HG03469 (cell line): ENCODE data around the gene PIK3R2.

Experiments used
- ATAC-seq: cut with Tn5 transposase; IDR thresholded peaks from one replicate; pipeline ENCODE4 v1.9.1; 2021; ENCODE audit warnings: mild to moderate bottlenecking, moderate library complexity, moderate number of reproducible peaks; ENCODE audit not compliant: unreplicated experiment

Gene PIK3R2

DNA sequence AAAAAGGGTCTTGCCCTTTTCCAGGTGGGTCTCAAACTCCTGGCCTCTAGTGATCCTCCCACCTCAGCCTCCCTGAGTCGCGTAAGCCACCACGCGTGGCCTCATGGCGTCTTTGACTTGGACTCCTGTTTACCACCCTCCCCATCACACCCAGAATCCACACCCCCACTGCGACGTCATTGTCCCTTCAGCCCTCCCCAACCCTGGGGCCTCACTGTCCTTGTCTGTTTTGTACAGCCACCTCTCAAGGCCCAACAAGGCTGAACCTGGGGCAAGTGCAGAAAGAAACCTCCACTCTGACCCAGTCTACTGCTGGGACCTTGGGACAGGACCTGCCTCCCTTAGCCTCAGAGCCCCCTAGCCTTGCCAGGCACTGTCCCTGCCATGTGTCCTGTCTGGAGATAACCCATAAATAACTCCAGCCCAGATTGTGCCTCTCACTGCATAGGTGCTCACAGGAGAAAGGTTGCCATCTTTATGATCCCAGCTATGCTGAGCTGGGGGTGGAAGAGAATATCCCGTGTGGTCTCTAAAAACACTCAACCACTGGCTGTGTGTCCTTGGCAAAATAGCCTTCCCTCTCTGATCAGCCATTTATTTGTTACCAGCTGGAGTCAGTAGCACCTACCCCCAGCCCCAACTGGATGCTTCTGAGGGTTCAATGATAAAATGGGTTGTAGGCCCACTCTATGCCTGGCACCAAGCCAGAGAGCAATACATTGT is 18.8 kb downstream of the PIK3R2 start:
- no peak for ATAC-seq

DNA sequence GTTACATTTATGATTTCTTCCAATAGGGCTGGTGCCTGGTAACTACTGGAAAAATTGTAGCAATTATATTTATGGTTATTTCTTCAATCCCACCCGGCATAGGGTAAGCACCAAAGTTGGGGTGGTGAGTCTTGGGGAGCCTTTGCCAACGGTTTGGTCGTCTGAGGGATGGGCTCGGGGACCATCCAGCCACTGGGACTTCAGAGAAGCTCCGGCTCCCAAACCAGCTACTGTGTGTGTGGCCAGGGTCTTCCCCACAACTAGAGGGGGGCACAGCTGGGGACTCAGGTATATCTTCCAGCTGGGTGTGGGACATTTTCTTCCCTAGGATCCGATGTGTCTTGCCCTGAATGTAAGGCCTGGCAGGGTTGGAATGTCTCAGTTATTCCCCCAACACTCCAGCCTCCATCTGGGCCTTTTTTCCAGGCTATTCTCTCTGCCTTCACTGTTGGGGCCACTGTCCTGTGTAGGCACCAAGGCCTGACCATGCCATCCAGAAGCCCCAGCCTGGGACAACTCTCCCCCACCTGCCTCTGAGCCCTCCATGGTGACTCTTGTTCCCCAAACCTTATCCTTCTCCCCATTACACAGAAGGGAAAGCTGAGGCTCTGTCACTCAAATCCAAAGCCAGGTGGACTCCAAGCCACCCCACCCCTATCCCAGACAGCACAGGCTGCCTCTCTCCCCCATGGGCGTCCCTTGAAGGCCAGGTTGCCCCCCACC is 19.5 kb downstream of the PIK3R2 start:
- ATAC-seq, result no peak

GRCh38 chr19:18173054-18173571 is 20.1 kb downstream of the PIK3R2 start:
- ATAC-seq, result peak; percentile 2

GRCh38 chr19:18173572-18174288 is 20.8 kb downstream of the PIK3R2 start, which contains the start of gene IFI30:
Gene IFI30 (plus strand): TSS chr19:18173813. CDS start chr19:18173842, 29 bp downstream.
- ATAC-seq, result peak; percentile 28

DNA sequence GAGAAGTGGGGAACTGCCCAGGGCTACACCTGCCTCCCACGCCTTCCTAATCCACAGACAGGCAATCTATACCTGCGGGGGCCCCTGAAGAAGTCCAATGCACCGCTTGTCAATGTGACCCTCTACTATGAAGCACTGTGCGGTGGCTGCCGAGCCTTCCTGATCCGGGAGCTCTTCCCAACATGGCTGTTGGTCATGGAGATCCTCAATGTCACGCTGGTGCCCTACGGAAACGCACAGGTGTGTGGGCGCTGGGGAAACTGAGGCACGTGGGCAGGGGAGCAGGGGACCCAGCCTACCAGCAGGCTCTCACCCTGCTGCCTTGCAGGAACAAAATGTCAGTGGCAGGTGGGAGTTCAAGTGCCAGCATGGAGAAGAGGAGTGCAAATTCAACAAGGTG is 22.0 kb downstream of the PIK3R2 start:
- no peak for ATAC-seq

GRCh38 chr19:18176367-18177310 is 23.7 kb downstream of the PIK3R2 start:
- ATAC-seq, result no peak

GRCh38 chr19:18179957-18180356 is 27.0 kb downstream of the PIK3R2 start:
- no peak for ATAC-seq

GRCh38 chr19:18183529-18183928 is 30.6 kb downstream of the PIK3R2 start:
- no peak for ATAC-seq

DNA sequence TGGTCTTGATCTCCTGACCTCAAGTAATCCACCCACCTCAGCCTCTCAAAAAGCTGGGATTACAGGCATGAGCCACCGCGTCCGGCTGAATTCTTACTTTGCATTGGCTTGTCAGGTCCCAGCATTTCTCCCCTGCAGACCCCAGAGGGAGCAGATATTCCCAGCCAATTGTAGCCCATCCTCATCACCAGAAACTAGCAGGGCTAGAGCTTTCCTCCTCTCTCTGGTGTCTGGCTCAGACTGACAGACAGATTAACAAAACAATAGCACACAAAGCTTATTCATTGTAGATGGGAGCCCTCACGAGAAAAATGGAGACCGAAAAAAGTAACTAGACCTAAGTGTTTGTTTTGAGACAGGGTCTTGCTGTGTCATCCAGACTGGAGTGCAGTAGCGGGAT is 32.6 kb downstream of the PIK3R2 start:
- no peak for ATAC-seq

GRCh38 chr19:18190278-18190677 is 37.3 kb downstream of the PIK3R2 start:
- no peak for ATAC-seq

DNA sequence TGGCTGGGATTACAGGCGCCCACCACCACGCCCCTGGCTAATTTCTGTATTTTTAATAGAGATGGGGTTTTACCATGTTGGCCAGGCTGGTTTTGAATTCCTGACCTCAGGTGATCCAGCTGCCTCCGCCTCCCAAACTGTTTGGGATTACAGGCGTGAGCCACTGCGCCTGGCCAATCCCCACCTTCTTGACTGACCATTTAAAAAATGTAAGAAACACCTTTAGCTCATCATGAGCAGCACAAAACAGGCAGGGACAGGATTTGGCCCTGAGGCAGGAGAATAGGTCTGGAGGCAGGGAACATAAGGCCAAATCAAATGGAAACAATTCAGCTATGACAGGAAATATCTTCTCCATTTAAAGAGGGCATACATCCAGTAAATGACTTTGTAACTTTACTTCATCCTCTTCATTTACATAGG is 38.7 kb downstream of the PIK3R2 start:
- no peak for ATAC-seq

DNA sequence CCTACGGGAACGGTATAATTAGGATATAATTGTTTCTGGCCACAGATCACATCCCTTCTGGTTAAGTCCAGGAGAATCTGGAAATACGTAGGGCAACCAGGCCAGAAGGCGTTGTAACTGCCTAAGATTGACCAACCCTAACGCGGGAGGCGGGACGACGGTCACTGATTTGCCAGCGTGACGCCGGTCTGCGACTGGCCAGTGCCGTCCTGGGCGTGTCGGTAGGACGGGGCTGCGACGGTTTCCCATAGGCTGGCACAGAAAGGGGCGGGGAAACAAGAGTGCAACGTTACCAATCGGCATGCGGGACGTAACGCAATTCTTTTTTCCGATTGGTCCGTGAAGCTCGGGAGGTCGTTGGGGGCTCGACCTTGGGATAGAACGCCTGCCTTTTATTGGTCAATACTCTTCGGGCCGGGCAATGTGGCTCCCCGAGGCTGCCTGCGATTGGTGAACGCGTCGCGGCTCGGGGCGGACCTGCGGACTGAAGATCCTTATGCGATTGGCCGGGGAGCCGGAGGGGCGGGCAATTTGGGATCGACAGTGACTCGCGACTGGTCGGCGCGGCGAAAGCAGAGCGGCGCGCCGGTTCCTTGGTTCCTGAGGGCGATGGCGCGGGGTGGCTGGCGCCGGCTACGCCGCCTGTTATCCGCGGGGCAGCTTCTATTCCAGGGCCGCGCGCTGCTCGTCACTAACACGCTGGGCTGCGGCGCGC is 39.9 kb downstream of the PIK3R2 start, which contains the start of gene MPV17L2:
Gene MPV17L2, plus strand, starts transcription at position 546 of the 715 bp plus-strand sequence. Its CDS starts 64 bp downstream, at position 610.
- ATAC-seq, result peak; percentile 67

DNA sequence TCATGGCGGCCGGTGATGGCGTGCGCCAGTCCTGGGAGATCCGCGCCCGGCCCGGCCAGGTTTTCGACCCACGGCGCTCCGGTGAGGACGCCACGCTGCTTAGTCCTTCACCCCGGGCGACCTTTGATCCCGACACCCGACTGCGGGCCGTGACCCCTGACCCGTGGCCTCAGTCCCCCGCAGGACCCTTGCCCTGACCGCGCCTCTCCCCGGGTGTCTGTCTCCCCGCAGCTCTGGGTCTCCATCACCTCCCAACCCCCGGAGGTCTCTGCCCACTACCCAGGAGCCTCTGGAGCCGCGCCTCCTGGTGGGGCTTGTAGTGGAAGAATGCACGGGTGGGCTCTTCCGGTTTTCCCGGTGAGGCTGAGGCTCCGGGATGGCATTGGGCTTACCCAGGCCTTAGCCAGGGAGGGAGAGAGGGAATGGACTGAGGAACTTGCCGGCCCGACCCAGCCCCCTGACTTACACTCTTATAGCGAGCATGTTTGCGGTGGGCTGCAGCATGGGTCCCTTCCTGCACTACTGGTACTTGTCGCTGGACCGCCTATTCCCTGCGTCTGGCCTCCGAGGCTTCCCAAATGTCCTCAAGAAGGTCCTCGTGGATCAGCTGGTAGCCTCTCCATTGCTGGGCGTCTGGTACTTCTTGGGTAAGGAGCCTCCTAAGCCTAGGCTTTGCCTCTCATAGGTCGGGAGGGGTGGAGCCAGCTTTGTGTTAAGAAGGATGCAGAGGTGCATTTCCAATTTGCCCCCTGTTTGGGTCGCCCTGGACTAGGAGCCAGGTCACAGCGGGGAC is 40.6 kb downstream of the PIK3R2 start:
- no peak for ATAC-seq

DNA sequence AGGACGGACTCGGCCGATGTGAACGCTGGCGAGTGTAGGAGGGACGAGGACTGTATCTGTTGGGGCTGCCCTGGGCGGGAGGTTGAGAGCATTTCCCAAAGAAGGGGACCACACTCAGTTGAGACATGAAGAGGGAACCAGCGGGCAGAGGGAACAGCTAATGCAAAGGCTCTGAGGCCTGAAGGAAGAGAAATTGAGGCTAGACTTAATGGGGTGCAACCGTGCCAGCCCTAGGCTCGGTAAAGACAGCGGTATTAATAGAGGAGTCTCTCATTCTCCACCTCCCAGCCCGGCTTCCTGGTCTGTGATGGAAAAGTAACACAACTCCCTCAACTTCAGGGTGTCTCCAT is 41.2 kb downstream of the PIK3R2 start:
- ATAC-seq, result no peak

DNA sequence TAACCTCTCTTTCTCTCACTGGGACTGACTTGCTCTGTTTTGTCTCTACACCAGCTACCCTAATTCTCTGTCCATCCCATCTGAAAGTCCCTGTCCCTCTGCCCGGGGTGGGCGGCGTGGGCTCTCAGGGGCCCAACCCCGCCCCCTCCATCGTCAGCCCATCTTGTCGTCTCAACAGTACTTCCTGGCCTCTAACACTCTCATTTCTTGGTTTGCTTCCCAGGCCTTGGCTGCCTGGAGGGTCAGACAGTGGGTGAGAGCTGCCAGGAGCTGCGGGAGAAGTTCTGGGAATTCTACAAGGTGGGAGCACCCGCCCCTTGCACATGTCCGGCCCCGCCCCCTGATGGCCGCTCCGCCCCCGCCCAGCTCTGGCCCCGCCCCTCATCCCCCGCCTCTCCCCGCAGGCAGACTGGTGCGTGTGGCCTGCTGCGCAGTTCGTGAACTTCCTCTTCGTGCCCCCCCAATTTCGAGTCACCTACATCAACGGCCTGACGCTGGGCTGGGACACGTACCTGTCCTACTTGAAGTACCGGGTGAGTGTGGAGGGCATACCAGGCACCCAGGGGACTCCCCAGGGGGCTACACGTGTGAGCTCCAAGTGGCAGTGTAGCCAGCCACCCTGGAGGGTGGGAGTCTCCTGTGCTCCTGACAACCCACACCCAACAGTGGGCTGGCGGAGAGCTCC is 41.7 kb downstream of the PIK3R2 start:
- no peak for ATAC-seq

- ATAC-seq, result no peak
These were observed 43.5 kb downstream of the PIK3R2 start for GRCh38 chr19:18196511-18196845.

DNA sequence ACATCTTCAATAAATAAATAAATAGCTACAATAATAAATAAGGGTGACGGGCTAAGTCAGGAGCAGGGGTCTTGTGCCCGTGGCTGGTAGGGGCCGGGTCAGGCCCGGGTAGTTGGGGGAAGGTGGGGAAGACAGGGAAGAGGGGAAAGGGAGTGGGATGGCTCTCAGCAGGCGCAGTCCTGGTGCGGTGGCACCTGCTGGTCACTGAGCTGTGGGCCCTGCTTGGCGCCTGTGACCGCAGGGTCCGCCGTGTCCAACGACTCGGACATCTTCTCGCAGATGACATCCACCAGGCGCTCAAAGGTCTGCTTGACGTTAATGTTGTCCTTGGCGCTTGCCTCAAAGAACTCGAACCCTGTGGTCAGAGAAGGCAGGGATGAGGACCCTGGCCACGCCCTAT is 44.3 kb downstream of the PIK3R2 start:
- no peak for ATAC-seq

DNA sequence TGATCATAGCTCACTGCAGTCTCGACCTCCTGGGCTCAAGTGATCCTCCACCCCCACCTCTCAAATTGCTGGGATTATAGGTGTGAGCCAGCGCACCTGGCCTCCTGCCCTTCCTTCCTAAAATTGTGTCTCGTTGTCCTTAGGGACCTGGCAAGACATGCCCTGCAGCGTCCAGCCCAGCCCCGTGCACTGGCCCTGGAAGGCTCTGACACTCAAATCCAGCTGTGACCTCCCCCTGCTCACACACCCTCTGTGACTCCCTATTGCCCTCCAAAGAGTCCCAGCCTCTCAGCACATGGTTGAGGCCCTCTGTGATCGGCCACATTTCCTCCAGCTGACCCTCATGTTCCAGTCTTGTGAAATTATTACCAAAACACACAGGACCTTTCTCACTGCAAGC is 45.0 kb downstream of the PIK3R2 start:
- ATAC-seq, result no peak
